ENCODE measurements around the gene EDARADD.

GRCh38 chr1:236401698-236402097 lies 7.6 kb downstream of the EDARADD start:
- TF ChIP-seq CTCF (conservative IDR thresholded peaks at IDR 0.05; ENCODE audit: low read length) (no peak), EZH2phosphoT487 (IDR thresholded peaks at IDR 0.05; ENCODE audit: borderline replicate concordance, low read depth, low read length) (no peak)
